ENCODE measurements around the gene SPATA13.
"Not testable (repeated sequence)": the region's sequence is repeated elsewhere in the genome, so short reads cannot be mapped to it uniquely, and the experiment has no call there.

Gene SPATA13

DNA sequence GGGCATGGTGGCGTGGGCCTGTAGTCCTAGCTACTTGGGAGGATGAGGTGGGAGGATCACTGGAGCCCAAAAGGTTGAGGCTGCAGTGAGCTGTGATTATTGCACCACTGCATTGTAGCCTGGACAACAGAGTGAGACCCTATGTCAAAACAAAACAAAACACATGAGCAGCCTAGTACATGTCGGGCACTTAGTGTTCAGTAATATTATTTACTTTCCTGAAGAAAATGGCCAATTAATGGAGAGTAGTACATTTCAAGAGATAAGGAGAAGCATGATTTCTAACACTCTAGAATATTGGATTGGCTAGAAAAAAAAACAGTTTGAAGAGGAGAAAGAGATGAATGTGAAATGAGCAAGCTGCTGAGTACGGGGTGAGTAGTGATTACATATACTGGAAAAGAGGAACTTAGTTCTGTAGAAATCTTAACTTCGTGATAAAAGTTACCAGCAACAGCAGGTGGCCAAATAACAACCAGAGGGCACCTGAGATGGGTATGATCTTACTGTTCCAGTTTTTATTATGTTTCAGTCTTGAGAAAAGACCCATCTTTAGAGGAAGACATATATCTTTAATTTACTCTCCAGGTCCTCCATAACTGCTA lies 36.2 kb downstream of the SPATA13 start:
- no peak for DNase-seq (ENCODE audit: low spot score)

DNA sequence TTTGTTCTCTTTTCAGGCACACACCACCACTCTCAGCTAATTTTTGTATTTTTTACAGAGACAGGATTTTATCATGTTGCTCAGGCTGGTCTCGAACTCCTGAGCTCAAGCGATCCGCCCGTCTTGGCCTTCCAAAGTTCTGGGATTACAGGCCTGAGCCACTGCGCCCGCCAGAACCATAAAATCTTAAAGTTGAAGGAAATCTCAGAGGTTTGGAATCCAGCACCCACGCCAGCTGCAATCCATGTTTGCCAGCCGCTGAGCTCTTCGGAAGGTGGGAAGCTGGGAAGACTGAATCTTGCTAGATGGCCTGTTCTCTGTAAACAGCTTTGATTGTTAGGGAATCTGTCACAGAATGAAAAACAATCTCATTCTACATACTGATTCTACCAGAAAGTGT lies 38.5 kb downstream of the SPATA13 start:
- DNase-seq (ENCODE audit: low spot score): no peak

- no peak for DNase-seq (ENCODE audit: low spot score)
Measured at GRCh38 chr13:24202215-24202614, 41.7 kb downstream of the SPATA13 start.

DNA sequence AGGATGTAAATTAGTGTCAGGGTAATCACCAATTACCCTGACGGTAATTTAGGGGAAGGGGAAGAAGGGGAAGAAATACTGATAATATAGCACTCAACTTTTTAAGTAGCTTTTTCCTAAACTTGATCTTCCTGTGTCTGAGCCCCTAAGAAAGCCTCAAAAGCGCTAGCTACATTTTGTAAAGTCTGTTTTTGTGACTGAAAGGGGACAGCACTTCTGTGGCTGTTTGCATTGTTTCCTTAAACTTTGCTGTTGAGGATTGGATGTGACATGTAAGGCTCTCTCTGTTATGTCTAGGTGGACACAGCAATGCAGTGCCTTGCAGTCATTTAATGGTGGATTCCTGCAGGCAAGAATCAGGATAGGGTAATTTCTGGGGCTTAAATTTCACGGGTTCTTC lies 42.8 kb downstream of the SPATA13 start:
- DNase-seq (ENCODE audit: low spot score): no peak

DNA sequence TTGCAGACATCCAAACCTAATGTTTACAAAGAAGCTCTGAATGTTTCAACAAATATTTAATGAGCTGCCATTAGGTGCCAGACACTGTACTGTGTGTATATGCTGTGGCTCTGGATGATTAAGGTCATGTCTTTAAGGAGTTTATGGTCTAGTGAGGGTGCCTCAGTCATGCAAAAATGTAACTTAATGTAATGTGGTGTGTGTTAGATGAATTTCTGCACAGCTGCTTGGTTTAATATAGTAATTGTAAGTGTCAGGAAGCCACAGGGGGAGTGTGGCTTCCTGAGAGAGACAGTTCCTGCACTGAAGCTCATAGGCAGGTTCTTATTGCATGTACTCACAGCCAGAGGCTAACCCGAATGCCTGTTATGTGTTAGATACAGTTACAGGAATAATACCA lies 43.3 kb downstream of the SPATA13 start:
- no peak for DNase-seq (ENCODE audit: low spot score)

DNA sequence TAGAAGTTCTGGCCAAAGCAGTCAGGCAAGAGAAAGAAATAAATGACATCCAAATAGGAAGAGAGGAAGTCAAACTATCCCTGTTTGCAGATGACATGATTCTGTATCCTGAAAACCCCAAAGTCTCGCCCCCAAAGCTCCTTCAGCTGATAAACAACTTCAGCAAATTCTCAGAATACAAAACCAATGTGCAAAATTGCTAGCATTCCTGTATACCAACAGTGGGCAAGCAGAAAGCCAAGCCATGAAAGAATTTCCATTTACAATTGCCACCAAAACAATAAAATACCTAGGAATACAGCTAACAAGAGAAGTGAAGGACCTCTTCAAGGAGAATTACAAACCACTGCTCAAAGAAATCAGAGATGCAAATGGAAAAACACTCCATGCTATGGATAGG lies 44.6 kb downstream of the SPATA13 start:
- not testable (repeated sequence) for DNase-seq (ENCODE audit: low spot score)

GRCh38 chr13:24207841-24208667 lies 47.5 kb downstream of the SPATA13 start:
- no peak for DNase-seq (ENCODE audit: low spot score)

GRCh38 chr13:24209138-24209537 lies 48.6 kb downstream of the SPATA13 start:
- no peak for DNase-seq (ENCODE audit: low spot score)

- DNase-seq (ENCODE audit: low spot score): no peak
Measured at GRCh38 chr13:24212254-24212653, 51.7 kb downstream of the SPATA13 start.

GRCh38 chr13:24212674-24213073 lies 52.2 kb downstream of the SPATA13 start:
- DNase-seq (ENCODE audit: low spot score): no peak

DNA sequence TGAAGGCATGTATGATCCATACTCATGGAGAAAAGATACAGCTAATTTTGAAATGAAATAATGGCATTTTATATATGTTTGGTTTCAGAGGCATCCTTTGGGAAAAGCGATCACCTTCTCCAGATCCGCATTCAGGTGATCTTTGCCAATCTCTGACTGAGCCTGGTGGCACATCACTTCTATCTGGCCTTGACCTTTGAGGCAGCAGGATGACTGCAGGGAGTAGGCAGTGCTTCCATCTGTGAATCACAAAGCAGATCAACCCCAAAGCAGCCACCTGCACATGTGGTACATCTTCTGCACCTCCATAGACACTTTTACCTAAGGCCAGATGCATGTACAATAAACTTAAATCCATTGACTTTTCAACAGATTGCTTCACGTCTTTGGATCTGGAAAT lies 53.4 kb downstream of the SPATA13 start:
- DNase-seq (ENCODE audit: low spot score): no peak

GRCh38 chr13:24214528-24214927 lies 54.0 kb downstream of the SPATA13 start:
- no peak for DNase-seq (ENCODE audit: low spot score)

- no peak for DNase-seq (ENCODE audit: low spot score)
Measured at GRCh38 chr13:24215126-24215525, 54.6 kb downstream of the SPATA13 start.

DNA sequence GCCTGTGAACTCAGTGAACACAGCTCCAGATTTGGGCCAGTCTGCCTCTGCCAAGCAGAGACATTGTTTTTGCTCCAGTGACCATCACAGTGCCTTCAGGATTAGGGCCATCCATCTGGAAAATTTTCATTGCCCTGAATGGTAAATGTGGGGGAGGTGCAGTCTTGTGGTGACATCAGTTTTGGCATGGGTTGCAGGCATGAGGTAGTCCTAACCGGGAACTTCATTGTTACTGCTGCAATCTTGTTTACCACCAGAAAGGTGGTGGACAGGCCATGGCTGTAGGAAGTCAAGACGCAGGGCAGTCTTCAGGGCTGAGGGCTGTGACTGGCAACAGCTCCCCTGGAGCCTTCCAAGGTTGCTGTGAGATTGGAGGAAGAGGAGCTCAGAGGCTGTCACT lies 55.2 kb downstream of the SPATA13 start:
- DNase-seq (ENCODE audit: low spot score): no peak

DNA sequence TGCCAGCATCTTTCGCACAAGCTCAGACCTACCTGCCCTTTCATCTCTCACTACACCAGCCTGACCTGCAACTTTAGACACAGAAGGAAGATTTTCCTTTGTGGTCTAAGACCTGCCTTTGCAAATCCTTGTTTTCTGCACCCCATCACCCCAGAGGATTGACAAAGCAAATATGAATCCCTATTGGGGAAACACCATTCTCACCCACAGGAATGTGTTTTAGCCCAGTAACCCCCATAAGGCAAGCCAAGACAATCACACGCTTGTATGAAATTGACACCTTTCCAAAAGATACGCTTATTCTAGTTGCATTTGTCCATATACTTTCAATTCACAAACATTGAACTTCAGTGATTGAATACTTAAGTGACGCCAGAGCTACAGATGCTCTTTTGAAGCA lies 55.7 kb downstream of the SPATA13 start:
- no peak for DNase-seq (ENCODE audit: low spot score)

GRCh38 chr13:24216779-24217178 lies 56.3 kb downstream of the SPATA13 start:
- not testable (repeated sequence) for DNase-seq (ENCODE audit: low spot score)

GRCh38 chr13:24217601-24218281 lies 57.2 kb downstream of the SPATA13 start:
- no peak for DNase-seq (ENCODE audit: low spot score)

GRCh38 chr13:24218338-24218737 lies 57.8 kb downstream of the SPATA13 start:
- DNase-seq (ENCODE audit: low spot score): no peak

- no peak for DNase-seq (ENCODE audit: low spot score)
Measured at GRCh38 chr13:24218977-24219376, 58.5 kb downstream of the SPATA13 start.

- peak; percentile 49 for DNase-seq (ENCODE audit: low spot score)
Measured at GRCh38 chr13:24220086-24220703, 59.7 kb downstream of the SPATA13 start.

DNA sequence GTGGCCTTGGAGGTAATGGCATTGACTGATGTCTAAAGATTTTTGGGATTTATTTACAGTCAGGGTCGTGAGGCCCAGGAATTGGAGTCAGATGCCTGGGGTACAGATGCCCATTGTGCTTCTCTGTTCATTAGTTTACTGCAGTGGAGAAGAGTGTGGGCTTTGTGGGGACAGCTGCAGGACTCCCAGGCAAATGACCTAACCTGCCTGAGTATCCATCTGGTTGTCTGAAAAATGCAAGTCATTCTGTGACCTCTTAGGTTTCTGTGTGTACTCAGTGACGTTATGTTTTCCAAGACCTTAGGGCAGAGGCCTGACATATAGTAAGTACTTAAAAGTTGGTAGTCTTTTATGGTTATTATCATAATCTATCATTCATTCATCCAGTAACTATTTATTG lies 60.5 kb downstream of the SPATA13 start:
- DNase-seq (ENCODE audit: low spot score): peak; percentile 31

DNA sequence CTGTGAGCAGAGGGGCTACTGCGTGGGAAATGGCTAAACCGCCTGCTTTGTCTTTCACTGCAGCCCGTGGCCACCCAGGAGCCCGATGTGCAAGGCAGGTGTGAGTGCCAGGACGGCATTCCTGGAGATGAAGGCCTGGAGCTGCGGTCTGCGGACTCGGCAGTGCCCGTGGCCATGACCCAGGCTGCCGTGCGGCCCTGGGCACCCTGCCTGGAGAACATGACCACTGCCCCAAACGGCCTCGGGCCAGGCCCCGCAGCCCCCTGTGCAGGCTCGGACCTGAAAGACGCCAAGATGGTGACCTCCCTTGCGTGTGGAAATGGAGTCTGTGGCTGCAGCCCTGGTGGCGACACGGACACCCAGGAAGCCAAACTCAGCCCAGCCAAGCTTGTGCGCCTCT lies 62.2 kb downstream of the SPATA13 start:
- no peak for DNase-seq (ENCODE audit: low spot score)
